Measurements from ENCODE around the gene ABCC5. TPM values are rescaled to one million over a fixed set of nuclear protein-coding genes. Genes with fewer than 3 reads are reported as not detected.

ABCC5 gene
- total RNA-seq, 2 donors from 2014 or later, result 20.8 to 26.2 TPM

DNA sequence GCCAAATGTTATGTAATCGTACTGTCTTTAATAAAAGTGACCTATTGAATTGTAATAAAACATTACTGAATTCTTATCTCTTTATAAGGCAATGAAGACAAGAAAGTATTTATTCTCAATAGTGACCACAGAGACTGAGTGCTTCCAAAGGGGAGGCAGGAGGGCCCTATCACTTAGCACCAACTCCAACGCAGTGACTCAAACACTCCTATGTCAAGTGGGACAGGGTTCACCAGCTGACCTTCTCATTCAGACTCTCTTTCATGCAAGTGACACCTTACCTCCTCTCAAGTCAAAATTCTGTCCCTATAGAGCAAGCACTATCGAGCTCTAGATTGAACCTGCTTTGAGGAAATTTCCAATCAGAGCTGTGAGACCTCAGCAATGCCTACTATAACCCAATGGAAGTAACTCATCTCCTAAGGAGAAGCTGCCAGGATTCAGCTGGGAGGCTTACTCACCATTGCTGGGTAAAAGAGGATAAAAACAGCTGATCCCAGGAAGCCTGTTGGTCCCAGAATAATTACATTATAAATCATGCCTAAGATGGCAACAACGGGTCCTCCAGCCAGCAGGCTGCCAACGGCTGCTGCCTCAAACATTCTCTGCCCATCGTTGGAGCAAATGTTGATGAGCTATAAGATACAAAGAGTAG lies 35.6 kb downstream of the ABCC5 start:
- H3K36me3 ChIP-seq, result peaks cover 23% of the 10 kb centered on the region
- no peak for ATAC-seq (ENCODE audit: insufficient number of reproducible peaks, low FRiP score, low read depth)

DNA sequence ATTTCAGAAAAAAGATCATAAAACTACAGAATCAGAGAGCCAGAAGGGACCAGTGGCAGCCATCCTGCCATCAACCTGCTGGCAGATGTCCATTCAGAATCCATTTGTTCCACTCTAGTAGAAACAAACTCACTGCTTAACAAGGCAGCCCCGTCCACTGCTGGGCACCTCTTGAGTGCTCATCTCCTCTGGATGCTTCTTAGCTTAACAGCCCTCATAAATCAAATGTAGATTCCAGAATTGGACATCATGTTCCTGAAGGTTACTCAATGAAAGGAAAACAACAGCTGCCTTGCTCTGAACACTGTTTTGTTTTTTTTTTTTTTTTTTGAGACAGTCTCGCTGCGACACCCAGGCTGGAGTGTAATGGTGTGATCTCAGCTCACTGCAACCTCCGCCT lies 37.3 kb downstream of the ABCC5 start:
- TF ChIP-seq, protein P1, sequence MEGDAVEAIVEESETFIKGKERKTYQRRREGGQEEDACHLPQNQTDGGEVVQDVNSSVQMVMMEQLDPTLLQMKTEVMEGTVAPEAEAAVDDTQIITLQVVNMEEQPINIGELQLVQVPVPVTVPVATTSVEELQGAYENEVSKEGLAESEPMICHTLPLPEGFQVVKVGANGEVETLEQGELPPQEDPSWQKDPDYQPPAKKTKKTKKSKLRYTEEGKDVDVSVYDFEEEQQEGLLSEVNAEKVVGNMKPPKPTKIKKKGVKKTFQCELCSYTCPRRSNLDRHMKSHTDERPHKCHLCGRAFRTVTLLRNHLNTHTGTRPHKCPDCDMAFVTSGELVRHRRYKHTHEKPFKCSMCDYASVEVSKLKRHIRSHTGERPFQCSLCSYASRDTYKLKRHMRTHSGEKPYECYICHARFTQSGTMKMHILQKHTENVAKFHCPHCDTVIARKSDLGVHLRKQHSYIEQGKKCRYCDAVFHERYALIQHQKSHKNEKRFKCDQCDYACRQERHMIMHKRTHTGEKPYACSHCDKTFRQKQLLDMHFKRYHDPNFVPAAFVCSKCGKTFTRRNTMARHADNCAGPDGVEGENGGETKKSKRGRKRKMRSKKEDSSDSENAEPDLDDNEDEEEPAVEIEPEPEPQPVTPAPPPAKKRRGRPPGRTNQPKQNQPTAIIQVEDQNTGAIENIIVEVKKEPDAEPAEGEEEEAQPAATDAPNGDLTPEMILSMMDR (IDR thresholded peaks at IDR 0.05), result no peak

More for the DNA sequence above, 35.6 kb downstream of the ABCC5 start:
- no peak for DNase-seq (ENCODE audit: low spot score)
- TF ChIP-seq, protein P1 (IDR thresholded peaks at IDR 0.05), result no peak
- Histone ChIP-seq H3K27ac (no peak overlapping the region), H3K27me3 (replicated peaks; ENCODE audit: insufficient read depth) (no peaks in the 10 kb centered on the region), H3K4me1 (ENCODE audit: control insufficient read depth in 1 of 2, low read depth in 2 of 2) (no peaks in the 10 kb centered on the region), H3K9me3 (no peaks in the 10 kb centered on the region), H3K4me3 (no peak overlapping the region)

DNA sequence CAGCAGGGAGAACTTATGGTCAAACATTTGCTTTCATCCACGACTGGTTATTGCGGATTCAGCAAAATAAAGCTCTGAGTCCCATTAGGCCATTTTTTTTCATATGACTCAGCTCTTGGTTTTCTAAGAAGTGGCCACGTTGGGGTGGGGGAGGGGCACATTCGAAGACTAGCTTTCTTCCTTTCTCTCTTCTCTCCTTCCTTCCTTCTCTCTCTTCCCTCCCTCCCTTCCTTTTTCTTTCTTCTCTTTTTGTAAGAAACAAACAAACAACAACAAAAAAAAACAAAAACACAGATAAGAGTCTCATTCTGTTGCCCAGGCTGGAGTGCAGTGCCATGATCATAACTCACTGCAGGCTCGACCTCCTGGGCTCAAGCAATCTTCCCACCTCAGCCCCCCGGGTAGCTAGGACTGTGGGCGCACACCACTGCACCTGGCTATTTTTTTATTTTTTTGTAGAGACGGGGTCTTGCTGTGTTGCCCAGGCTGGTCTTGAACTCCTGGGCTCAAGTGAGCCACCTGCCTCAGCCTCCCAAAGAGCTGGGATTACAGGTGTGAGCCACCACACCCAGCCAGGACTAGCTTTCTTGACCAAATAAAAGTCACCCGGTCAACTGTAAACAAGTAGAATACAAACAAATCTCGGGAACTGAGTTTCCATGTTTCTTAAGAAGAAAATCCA lies 41.6 kb downstream of the ABCC5 start:
- ATAC-seq (ENCODE audit: insufficient number of reproducible peaks, low FRiP score, low read depth), result no peak
- no peaks in the 10 kb centered on the region for H3K4me1 ChIP-seq (ENCODE audit: control insufficient read depth in 1 of 2, low read depth in 2 of 2)
- DNase-seq (ENCODE audit: low spot score), result no peak
- H3K27ac ChIP-seq, result no peak overlapping the region
- peaks cover 15% of the 10 kb centered on the region for H3K36me3 ChIP-seq
- H3K9me3 ChIP-seq, result no peaks in the 10 kb centered on the region
- TF ChIP-seq, protein P1 (IDR thresholded peaks at IDR 0.05), result no peak
- H3K27me3 ChIP-seq (replicated peaks; ENCODE audit: insufficient read depth), result no peaks in the 10 kb centered on the region
- H3K4me3 ChIP-seq, result no peak overlapping the region

More for the DNA sequence above, 37.3 kb downstream of the ABCC5 start:
- Histone ChIP-seq H3K36me3 (peaks cover 20% of the 10 kb centered on the region), H3K27ac (no peak overlapping the region), H3K27me3 (replicated peaks; ENCODE audit: insufficient read depth) (no peaks in the 10 kb centered on the region), H3K4me1 (ENCODE audit: control insufficient read depth in 1 of 2, low read depth in 2 of 2) (no peaks in the 10 kb centered on the region), H3K9me3 (no peaks in the 10 kb centered on the region), H3K4me3 (no peak overlapping the region)
- ATAC-seq (ENCODE audit: insufficient number of reproducible peaks, low FRiP score, low read depth), result no peak
- DNase-seq (ENCODE audit: low spot score), result no peak

DNA sequence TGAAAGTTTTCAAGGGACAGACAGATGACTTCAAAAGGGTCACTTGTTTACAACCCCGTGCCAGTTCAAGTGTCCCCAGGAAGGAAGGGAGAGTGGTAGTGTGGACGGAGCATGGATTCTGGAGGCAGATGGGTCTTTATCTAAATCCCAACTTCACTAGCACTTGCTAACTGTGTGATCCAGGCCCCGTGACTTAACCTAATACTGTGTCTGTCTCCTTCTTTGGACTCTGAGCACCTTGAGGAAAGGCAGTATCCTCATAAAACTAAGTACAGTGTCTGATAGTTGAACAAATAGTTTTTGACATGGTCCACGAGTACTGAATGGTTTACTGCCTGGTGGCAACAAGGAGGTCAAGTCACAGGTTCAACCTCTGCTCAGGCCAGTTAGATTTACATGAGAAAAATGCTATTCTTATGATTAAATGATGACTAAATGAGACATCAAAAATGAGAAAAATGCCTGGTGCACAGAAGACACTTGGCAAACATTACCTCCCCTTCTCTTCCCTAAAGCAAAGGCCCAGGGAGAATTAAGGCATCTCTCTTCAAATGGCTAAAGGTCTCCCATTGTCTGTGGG lies 48.9 kb downstream of the ABCC5 start:
- peaks cover 42% of the 10 kb centered on the region for H3K36me3 ChIP-seq

DNA sequence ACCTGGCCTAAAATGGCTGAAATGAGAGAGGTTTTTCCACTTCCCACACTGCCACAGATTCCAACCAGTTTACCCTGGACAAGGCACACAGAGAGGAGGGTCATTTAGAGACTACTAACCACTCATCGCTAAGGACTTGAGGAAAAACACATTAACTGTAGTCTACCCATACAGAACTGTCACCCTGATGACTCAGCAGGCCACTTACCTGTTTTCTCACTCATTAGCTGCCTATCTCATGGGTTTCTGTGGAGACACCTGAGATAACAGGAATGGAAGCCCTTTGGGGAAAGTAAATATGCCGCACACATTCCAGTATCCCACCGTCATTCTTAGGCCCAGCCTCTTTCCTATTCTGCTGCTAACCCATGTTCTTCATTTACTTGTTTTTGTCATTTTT lies 50.0 kb downstream of the ABCC5 start:
- Histone ChIP-seq H3K36me3 (peaks cover 51% of the 10 kb centered on the region), H3K27me3 (replicated peaks; ENCODE audit: insufficient read depth) (no peaks in the 10 kb centered on the region), H3K27ac (no peak overlapping the region), H3K9me3 (no peaks in the 10 kb centered on the region), H3K4me1 (ENCODE audit: control insufficient read depth in 1 of 2, low read depth in 2 of 2) (no peaks in the 10 kb centered on the region), H3K4me3 (no peak overlapping the region)
- no peak for ATAC-seq (ENCODE audit: insufficient number of reproducible peaks, low FRiP score, low read depth)
- no peak for DNase-seq (ENCODE audit: low spot score)
- TF ChIP-seq, protein P1 (IDR thresholded peaks at IDR 0.05), result no peak

More for the DNA sequence above, 48.9 kb downstream of the ABCC5 start:
- no peaks in the 10 kb centered on the region for H3K27me3 ChIP-seq (replicated peaks; ENCODE audit: insufficient read depth)
- DNase-seq (ENCODE audit: low spot score) (no peak), ATAC-seq (ENCODE audit: insufficient number of reproducible peaks, low FRiP score, low read depth) (no peak)
- TF ChIP-seq, protein P1 (IDR thresholded peaks at IDR 0.05), result no peak
- H3K27ac ChIP-seq, result no peak overlapping the region
- no peak overlapping the region for H3K4me3 ChIP-seq
- H3K9me3 ChIP-seq, result no peaks in the 10 kb centered on the region
- H3K4me1 ChIP-seq (ENCODE audit: control insufficient read depth in 1 of 2, low read depth in 2 of 2), result no peaks in the 10 kb centered on the region
